Measurements from ENCODE around the gene COASY.
"Not testable (repeated sequence)": the region's sequence is repeated elsewhere in the genome, so short reads cannot be mapped to it uniquely, and the experiment has no call there.

Gene COASY

GRCh38 chr17:42535155-42536047 lies 26.5 kb upstream of the COASY start:
- DNase-seq, result no peak

- DNase-seq, result peak; percentile 95
These were observed 25.9 kb upstream of the COASY start, which contains the start of gene NAGLU for GRCh38 chr17:42536048-42536371. Gene NAGLU (plus strand): TSS chr17:42536241. CDS start chr17:42536273, 32 bp downstream.

- DNase-seq, result peak; percentile 65
These were observed 25.4 kb upstream of the COASY start for GRCh38 chr17:42536372-42537155.

- no peak for DNase-seq
These were observed 24.7 kb upstream of the COASY start for GRCh38 chr17:42537156-42537805.

- no peak for DNase-seq
These were observed 24.0 kb upstream of the COASY start for GRCh38 chr17:42537826-42538451.

- DNase-seq, result no peak
These were observed 23.5 kb upstream of the COASY start for GRCh38 chr17:42538482-42538881.

- DNase-seq, result not testable (repeated sequence)
These were observed 21.4 kb upstream of the COASY start for GRCh38 chr17:42540558-42540957.

GRCh38 chr17:42541041-42541833 lies 20.7 kb upstream of the COASY start:
- no peak for DNase-seq

GRCh38 chr17:42543190-42544079 lies 18.5 kb upstream of the COASY start:
- no peak for DNase-seq

GRCh38 chr17:42544874-42545283 lies 17.1 kb upstream of the COASY start:
- no peak for DNase-seq

- not testable (repeated sequence) for DNase-seq
These were observed 16.0 kb upstream of the COASY start for GRCh38 chr17:42545755-42546505.

GRCh38 chr17:42547001-42547461 lies 14.9 kb upstream of the COASY start:
- no peak for DNase-seq

GRCh38 chr17:42547698-42548069 lies 14.3 kb upstream of the COASY start:
- no peak for DNase-seq

GRCh38 chr17:42548070-42548837 lies 13.7 kb upstream of the COASY start:
- DNase-seq, result no peak

GRCh38 chr17:42548993-42549755 lies 12.8 kb upstream of the COASY start:
- DNase-seq, result no peak

GRCh38 chr17:42552736-42553135 lies 9.2 kb upstream of the COASY start, which contains the start of gene HSD17B1:
Gene HSD17B1 (plus strand): TSS chr17:42552923. CDS start chr17:42552934, 11 bp downstream.
- not testable (repeated sequence) for DNase-seq

GRCh38 chr17:42553161-42553818 lies 8.7 kb upstream of the COASY start:
- DNase-seq, result no peak

GRCh38 chr17:42553866-42554249 lies 8.1 kb upstream of the COASY start:
- DNase-seq, result no peak
